ENCODE results near the gene ERAL1.
"Not testable (repeated sequence)": the region's sequence is repeated elsewhere in the genome, so short reads cannot be mapped to it uniquely, and the experiment has no call there.

The ERAL1 gene

GRCh38 chr17:28899212-28899815 is 44.5 kb downstream of the ERAL1 start:
- DNase-seq (ENCODE audit: low read depth), result no peak

DNA sequence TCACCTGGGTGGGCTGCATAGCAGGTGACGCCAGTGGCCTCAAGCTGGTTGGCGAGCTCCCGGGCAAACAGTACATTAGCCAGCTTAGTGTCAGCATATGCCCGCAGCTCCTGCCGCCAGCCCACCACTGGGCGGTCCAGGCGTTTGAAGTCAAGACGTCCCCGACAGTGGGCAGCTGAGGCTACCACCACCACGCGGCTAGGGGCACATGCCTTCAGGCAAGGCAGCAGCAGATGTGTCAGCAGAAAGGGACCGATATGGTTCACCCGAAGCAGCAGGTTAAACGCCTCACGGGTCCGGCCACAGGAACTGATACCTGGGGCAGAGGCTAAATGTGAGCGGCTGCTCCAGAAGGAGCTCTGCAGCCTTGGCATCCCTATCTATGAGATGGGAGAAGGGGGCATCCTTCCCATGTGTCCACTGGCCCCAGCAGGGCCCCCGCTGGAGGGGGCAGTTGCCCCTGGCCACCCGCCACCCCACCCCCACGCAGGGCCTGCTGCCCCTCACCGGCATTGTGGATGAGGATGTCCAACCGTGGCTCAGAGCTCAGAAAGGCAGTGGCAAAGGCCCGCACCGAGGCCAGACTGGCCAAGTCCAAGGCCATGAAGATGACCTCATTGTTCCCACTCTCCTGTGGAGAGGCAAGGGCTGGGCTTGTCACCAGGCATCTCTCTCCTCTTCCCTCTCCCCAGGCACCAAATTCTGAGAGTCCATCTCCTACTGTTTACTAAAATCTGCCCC is 46.3 kb downstream of the ERAL1 start:
- DNase-seq (ENCODE audit: low read depth), result no peak

DNA sequence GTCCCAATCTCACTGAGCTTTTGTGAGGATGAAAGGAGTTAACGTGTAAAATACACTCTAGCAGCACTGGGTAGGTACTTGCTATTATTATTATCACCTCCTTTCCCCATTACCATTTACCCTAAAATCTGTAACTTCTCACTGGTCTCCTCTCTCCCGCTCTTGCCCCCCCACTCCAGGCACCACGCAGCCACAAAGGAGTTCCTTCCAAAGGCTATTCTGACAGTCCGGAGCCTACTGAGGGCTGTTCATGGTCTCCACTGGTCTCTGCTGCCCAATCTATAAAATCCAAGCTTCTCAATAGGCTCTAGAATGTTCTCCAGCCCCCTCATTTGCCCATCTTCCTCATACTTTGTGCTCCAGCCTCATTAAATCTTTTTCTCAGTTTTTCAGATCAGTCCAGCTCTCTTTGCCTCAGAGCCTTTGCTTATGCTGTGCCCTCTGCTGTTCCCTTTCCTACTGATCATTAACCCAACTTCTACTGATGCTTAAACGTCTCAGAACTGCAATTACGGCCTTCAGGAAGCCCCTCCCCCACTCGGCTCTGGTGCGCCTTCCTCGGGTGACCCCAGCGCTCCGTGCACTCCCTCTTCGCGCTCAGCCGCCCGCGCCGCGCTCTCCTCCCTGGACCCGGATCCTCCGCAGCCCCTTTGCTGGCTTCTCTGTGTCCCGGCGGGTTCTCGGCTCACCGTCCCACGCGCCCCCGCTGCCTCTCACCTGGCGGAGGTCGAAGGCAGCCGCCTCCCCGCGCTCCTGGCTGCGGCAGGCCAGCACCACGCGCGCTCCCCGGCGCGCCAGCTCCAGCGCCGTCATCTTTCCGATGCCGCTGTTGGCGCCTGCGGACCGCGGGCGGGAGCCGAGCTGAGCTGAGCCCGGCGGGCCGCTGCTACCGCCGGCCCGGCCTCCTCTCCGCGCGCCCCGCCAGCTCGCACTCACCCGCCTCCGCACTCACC is 47.3 kb downstream of the ERAL1 start:
- DNase-seq (ENCODE audit: low read depth), result no peak

DNA sequence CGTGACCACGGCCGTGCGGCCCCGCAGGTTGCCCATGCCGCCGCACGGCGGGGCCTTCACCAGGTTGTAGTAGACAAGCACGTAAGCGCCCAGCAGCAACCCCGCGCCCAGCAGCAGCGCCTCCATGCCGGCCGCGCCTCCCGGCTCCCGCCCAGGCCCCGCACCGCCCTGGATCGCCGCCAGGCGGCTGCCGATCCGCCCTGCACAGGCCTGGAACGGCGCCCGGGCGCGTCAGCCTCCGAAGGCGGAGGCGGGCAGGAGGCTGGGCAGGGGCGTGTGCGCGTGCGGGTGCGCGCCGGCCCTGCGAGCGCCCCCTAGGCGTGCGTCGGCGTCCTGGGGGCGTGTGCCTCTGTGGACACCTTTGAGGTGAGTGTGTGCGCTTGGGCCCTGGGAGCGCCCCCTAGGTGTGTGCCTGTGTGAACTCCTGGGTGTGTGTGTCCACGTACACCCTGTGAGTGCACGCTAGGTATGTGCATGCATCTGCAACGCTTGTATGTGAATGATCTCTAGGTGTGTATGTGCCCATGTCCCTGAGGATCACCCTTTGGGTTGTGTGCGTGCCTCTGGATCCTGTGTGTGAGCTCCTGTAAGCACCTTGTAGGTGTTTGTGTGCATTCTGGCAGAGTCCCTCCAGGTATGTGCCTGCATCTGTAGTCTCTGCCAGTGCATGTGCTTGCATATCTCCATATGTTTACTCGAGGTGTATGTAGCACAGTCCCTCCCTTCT is 48.2 kb downstream of the ERAL1 start, which contains the start of gene DHRS13:
DHRS13 (minus strand) TSS at position 261 of the 727 bp plus-strand sequence; CDS start at position 126, 135 bp downstream.
- peak; percentile 88 for DNase-seq (ENCODE audit: low read depth)

DNA sequence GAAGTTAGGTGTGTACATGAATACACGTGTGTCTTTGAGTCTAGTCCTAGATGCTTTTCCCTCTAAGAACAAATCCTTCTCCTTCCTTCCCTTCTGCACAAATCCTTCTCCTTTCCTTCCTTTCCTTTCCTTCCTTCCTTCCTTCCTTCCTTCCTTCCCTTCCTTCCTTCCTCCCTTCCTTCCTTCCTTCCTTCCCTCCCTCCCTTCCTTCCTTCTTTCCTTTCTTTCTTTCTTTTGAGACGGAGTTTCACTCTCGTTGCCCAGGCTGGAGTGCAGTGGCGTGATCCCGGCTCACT is 48.7 kb downstream of the ERAL1 start:
- not testable (repeated sequence) for DNase-seq (ENCODE audit: low read depth)

- no peak for DNase-seq (ENCODE audit: low read depth)
Measured at GRCh38 chr17:28904800-28905199, 50.0 kb downstream of the ERAL1 start.

DNA sequence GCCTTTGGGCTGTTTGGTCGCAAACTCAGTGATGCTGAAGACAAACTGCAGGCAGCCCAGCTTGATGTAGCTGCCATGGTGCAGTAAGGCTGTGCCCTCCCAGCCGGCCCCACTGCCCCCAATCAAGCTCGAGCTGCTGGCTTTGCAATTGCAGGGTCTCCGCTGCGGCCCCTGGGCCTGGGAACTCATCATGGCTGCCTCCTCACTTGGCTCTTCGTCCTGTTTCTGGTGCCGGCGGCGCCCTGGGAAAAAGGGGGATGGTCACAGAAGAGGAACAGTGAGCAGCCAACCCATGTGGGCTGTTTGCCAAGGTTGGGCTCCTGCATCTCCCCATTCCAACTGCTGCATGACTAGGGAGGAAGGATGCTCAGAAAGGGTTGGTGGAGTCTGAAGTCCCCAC is 51.5 kb downstream of the ERAL1 start:
- DNase-seq (ENCODE audit: low read depth), result no peak

GRCh38 chr17:28906706-28907438 is 52.1 kb downstream of the ERAL1 start:
- no peak for DNase-seq (ENCODE audit: low read depth)

GRCh38 chr17:28907709-28908475 is 53.1 kb downstream of the ERAL1 start:
- DNase-seq (ENCODE audit: low read depth), result no peak

GRCh38 chr17:28908640-28909167 is 53.9 kb downstream of the ERAL1 start:
- no peak for DNase-seq (ENCODE audit: low read depth)

DNA sequence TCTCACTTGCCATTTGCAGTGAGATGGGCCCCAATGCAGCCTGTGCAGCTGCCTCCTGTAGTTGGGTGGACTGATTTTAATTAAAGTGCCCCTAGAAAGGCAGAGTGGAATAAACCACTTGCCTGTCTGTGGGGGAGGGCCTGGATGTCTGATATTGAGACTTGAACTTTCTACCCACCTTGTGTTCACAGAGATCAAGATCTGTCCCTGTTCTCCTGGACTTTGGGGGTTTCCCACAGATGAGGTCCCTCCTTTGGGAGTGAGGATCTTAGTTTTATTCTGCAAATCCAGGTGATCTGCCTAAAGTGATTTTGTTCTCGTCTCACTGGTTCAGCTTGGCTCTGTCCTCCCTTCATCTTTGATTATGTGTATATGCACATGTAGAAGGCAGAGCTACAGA is 55.7 kb downstream of the ERAL1 start:
- no peak for DNase-seq (ENCODE audit: low read depth)

All from T-helper 22 cell (primary cell).